OCI-LY7 (cell line): ENCODE measurements around the gene ACTL9.

Experiments used
- CTCF ChIP-seq: fragments of 200-600 bp; sonication (generic); conservative IDR thresholded peaks from 2 replicates; pipeline ENCODE4 v1.5.1; 2014; ENCODE audit warnings: mild to moderate bottlenecking, antibody characterized with exemption, low read length, moderate library complexity, mixed read lengths
- EZH2phosphoT487 ChIP-seq: fragments of 200-600 bp; sonication (generic); IDR thresholded peaks from 2 replicates; pipeline ENCODE4 v1.6.1; 2018; ENCODE audit warnings: low read depth, borderline replicate concordance, mild to moderate bottlenecking, mixed run types, antibody characterized with exemption, low read length, moderate library complexity, mixed read lengths

DNA sequence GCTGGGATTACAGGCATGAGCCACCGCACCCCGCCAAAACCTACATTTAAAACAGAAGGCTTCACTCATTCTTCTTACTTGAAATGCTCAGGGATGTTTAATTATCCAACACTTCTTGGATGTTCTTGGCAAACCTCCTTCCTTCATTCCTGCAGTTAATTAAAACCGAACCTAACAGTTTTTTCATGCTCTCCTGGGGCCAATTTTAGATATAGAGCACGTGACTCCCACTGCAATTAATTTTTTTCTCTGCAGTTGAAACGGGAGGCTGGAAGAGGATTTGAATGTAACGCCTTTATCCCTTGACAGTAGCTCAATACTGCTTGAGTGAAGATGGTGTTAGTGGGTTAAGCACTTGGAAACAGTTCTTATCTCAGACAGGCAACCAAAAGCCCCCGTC, 4.6 kb upstream of the ACTL9 start:
- TF ChIP-seq CTCF = no peak
- TF ChIP-seq EZH2phosphoT487 = no peak
